Upper lobe of left lung (tissue), 6 donors: Measurements from ENCODE around the gene MADD. TPM values are rescaled to one million over a fixed set of nuclear protein-coding genes. Genes with fewer than 3 reads are reported as not detected.
A peak's percentile ranks its signal among the peaks of the same experiment; 100 is the strongest.

Experiments used
- ATAC-seq, 2 donors: fragments of 200-7000 bp; cut with Tn5 transposase; one replicate each; pipeline ENCODE4 v1.9.1; 2022; ENCODE audit warnings: mild to moderate bottlenecking in 2 of 2, moderate library complexity in 2 of 2; ENCODE audit not compliant: low FRiP score in 2 of 2
- DNase-seq, 2 donors: peaks; one replicate each; pipeline ENCODE4 v3.0.0-alpha.2; 2019 to 2020
- H3K27ac ChIP-seq, 4 donors: fragments of 200-600 bp; sonication (generic); one replicate each; pipeline ENCODE4 v1.5.1; 2016 to 2019
- H3K27me3 ChIP-seq, 4 donors: fragments of 200-600 bp; sonication (generic); one replicate each; pipeline ENCODE4 v1.5.1; 2017 to 2019
- H3K36me3 ChIP-seq, 4 donors: fragments of 200-600 bp; sonication (generic); one replicate each; pipeline ENCODE4 v1.5.1; 2016 to 2019
- H3K4me1 ChIP-seq, 4 donors: fragments of 200-600 bp; sonication (generic); one replicate each; pipeline ENCODE4 v1.5.1; 2018 to 2019
- H3K4me3 ChIP-seq, 4 donors: fragments of 200-600 bp; sonication (generic); one replicate each; pipeline ENCODE4 v1.5.1; 2017 to 2019; ENCODE audit warnings: mild to moderate bottlenecking in 2 of 4, moderate library complexity in 1 of 4
- H3K9me3 ChIP-seq, 4 donors: fragments of 200-600 bp; sonication (generic); one replicate each; pipeline ENCODE4 v1.5.1; 2018 to 2019
- EP300 ChIP-seq, 4 donors: sonication (generic); formaldehyde crosslinking; IDR thresholded peaks; one replicate each; pipeline ENCODE4 v1.5.1; 2017; ENCODE audit warnings: antibody characterized with exemption in 4 of 4, control low read depth in 2 of 4
- POLR2A ChIP-seq, 4 donors: fragments of 450-650 bp; IDR thresholded peaks; one replicate each; pipeline ENCODE4 v1.5.1; 2016 to 2017; ENCODE audit warnings: antibody characterized with exemption in 4 of 4, mild to moderate bottlenecking in 2 of 4
- POLR2AphosphoS5 ChIP-seq, 2 donors: sonication (generic); formaldehyde crosslinking; IDR thresholded peaks; one replicate each; pipeline ENCODE4 v1.5.1; 2017; ENCODE audit warnings: antibody characterized with exemption in 2 of 2
- WGBS, 2 donors: methylation state at CpG; one replicate each; pipeline ENCODE4 v1.1.5; 2017 to 2018; 5-methylcytosine and 5-hydroxymethylcytosine counted together
- total RNA-seq, 6 donors: library from RNA; depleted of rRNA in 4 of 6; stranded (reverse); fragments of >200 nt in 4 of 6; gene quantifications; one replicate each; pipeline versions ENCODE4 v1.1.0 to v1.2.1, GENCODE V29; 2016 to 2021
- TF ChIP-seq, protein P1 (sequence below), 6 experiments: fragments of 450-650 bp in 4 of 6; fragments of 200-600 bp in 2 of 6; sonication (generic) in 2 of 6; IDR thresholded peaks; one replicate each; pipeline ENCODE4 v1.5.1; 2016 to 2019; ENCODE audit warnings: antibody characterized with exemption in 6 of 6
- donor health status: DM: no; HTN: no; CAD: no; lungs with moderate emphysema.
- donor health status: DM: no; HTN: yes; CAD: no; lungs with severe emphysema.

MADD gene
- total RNA-seq, 6 donors from 2014 or later, result 39.6 to 129 (median 47.9) TPM

DNA sequence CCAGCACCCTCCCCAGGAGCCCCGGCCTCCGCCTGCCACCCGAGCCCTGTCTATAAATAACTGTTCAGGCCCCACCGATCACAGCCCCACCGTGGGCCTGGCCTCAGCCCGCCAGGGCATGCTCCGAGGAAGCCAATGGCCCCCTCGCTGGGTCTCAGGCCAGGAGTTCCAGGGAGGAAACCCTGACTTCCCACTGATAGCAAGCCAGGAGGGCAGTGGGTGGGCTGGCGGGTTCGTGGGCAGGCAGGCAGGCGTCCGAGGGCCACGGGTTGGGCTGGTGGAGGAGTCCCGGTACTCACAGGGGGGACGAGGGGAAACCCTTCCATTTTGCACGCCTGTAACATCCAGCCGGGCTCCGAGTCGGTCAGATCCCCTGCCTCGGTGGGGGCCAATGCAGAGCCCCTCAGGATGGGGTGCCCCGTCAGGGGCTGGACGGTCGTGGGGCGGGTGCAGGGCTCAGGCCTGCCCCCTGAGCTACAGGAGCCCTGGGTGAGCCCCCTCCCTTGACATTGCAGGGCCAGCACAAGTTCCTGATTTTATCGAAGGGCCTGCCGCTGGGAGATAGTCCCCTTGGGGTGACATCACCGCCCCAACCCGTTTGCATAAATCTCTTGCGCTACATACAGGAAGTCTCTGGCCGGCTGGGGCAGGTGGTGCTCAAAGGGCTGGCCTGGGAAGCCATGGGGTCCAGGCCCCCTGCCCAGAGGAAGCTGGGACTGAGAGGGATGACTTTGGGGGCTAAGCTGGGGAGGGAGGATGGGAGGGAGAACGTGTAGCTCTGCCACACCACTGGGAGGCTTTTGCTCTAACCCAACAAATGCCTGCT, 108.3 kb downstream of the MADD start, which contains the start of gene SPI1:
Gene SPI1 (minus strand): TSS at position 538 of the 826 bp plus-strand sequence. CDS start 194 bp downstream, at position 344.
- H3K4me1 ChIP-seq, result peaks cover 12 to 21% (median 13%) of the 10 kb centered on the region in 4 donors
- TF ChIP-seq POLR2A (IDR thresholded peaks at IDR 0.05), result peak in 2 of 4 donors; percentile 59 to 87
- TF ChIP-seq POLR2AphosphoS5 (IDR thresholded peaks at IDR 0.05), result peak; percentile 63 to 65
- no peak for TF ChIP-seq EP300 (IDR thresholded peaks at IDR 0.05)
- TF ChIP-seq, protein P1, sequence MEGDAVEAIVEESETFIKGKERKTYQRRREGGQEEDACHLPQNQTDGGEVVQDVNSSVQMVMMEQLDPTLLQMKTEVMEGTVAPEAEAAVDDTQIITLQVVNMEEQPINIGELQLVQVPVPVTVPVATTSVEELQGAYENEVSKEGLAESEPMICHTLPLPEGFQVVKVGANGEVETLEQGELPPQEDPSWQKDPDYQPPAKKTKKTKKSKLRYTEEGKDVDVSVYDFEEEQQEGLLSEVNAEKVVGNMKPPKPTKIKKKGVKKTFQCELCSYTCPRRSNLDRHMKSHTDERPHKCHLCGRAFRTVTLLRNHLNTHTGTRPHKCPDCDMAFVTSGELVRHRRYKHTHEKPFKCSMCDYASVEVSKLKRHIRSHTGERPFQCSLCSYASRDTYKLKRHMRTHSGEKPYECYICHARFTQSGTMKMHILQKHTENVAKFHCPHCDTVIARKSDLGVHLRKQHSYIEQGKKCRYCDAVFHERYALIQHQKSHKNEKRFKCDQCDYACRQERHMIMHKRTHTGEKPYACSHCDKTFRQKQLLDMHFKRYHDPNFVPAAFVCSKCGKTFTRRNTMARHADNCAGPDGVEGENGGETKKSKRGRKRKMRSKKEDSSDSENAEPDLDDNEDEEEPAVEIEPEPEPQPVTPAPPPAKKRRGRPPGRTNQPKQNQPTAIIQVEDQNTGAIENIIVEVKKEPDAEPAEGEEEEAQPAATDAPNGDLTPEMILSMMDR (IDR thresholded peaks at IDR 0.05), result no peak
- 48 to 62% methylated on average over 9 to 31 of the region's 31 CpGs for WGBS, 2 donors
- peak within 1 kb of the TSS in 3 of 4 donors; percentile 40 to 48 (median 45) for H3K4me3 ChIP-seq
- peak within 1 kb of the TSS; percentile 83 to 97 (median 89) for H3K27ac ChIP-seq
- ATAC-seq (peak; percentile 62 to 73), DNase-seq (peak; percentile 79 to 90)
- no peaks in the 10 kb centered on the region for H3K9me3 ChIP-seq
- no peaks in the 10 kb centered on the region for H3K36me3 ChIP-seq
- H3K27me3 ChIP-seq, result no peaks in the 10 kb centered on the region

DNA sequence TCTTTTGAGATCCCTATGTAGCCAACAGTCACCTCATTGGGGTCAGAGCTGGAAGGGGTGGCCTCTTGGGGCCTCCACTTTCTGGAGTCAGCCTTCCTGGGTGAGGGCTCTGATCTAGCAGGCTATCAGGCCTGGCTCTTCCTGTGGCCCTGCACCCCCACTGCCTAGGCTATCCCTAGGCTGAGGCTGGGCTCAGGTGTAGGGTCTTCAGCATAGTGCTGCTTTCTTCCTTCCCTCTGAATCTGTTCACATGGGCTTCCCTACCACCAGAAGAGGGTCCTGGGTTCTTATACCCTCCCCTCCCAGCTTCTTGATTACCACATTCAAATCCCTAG, 108.9 kb downstream of the MADD start:
- DNase-seq (no peak), ATAC-seq (no peak)
- H3K36me3 ChIP-seq, result no peaks in the 10 kb centered on the region
- H3K4me3 ChIP-seq, result peak overlapping the region in 1 of 4 donors; percentile 48
- no peaks in the 10 kb centered on the region for H3K9me3 ChIP-seq
- peak overlapping the region; percentile 83 to 97 (median 89) for H3K27ac ChIP-seq
- no peaks in the 10 kb centered on the region for H3K27me3 ChIP-seq
- peaks cover 10 to 17% (median 11%) of the 10 kb centered on the region in 4 donors for H3K4me1 ChIP-seq
- TF ChIP-seq, protein P1 (IDR thresholded peaks at IDR 0.05), result no peak
- TF ChIP-seq POLR2A (IDR thresholded peaks at IDR 0.05), result no peak
- TF ChIP-seq EP300 (IDR thresholded peaks at IDR 0.05), result no peak
- TF ChIP-seq POLR2AphosphoS5 (IDR thresholded peaks at IDR 0.05), result no peak

DNA sequence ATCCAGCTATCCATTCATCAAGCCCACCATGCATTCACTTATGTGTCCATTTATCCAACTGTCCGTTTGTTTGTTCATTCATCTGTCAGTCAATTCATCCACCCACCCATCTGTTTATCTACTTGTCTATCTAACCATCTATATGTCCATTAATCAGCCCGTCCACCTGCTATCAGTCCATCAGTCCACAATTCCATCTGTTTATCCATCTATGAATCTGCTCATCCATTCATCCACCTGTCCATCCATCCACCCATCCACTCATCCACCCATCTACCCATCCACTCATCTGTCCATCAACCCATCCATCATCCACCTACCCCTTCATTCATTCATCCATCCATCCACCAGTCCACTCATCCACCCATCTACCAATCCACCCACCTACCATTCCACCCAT, 109.4 kb downstream of the MADD start:
- Histone ChIP-seq H3K27me3 (no peaks in the 10 kb centered on the region), H3K4me1 (peaks cover 6 to 12% (median 7%) of the 10 kb centered on the region in 4 donors), H3K36me3 (no peaks in the 10 kb centered on the region), H3K27ac (peak overlapping the region in 2 of 4 donors; percentile 93 to 97), H3K4me3 (no peak overlapping the region), H3K9me3 (no peaks in the 10 kb centered on the region)
- WGBS, 2 donors, result 76 to 84% methylated on average over 2 of the region's 2 CpGs
- ATAC-seq (no peak), DNase-seq (no peak)
- TF ChIP-seq POLR2A (IDR thresholded peaks at IDR 0.05), result no peak
- no peak for TF ChIP-seq EP300 (IDR thresholded peaks at IDR 0.05)
- no peak for TF ChIP-seq POLR2AphosphoS5 (IDR thresholded peaks at IDR 0.05)
- TF ChIP-seq, protein P1 (IDR thresholded peaks at IDR 0.05), result no peak

Other genes with a start within 250 kb of the MADD start
- gene ARFGAP2, start 93.3 kb upstream of the MADD start, total RNA-seq, result 100 to 1,000 TPM in 4 of 6 donors, 10 to 100 TPM in 2; 93.6 to 257 (median 110) TPM
- 10 to 100 TPM; 26.8 to 97.4 (median 52.8) TPM for gene PACSIN3, start 83.7 kb upstream of the MADD start, total RNA-seq
- gene DDB2, start 55.2 kb upstream of the MADD start, total RNA-seq, result 100 to 1,000 TPM in 1 of 6 donors, 10 to 100 TPM in 5; 18.2 to 107 (median 47.1) TPM
- gene ACP2, start 21.3 kb upstream of the MADD start, total RNA-seq, result 10 to 100 TPM; 37.0 to 78.6 (median 46.5) TPM
- 100 to 1,000 TPM in 2 of 6 donors, 10 to 100 TPM in 4; 37.3 to 367 (median 49.2) TPM for gene NR1H3, start 12.1 kb upstream of the MADD start, total RNA-seq
- 1 to 10 TPM in 3 of 6 donors, under 1 TPM in 2, not detected in 1; 0.61 to 1.8 (median 1.0) TPM for gene MYBPC3, start 82.6 kb downstream of the MADD start, total RNA-seq
- 100 to 1,000 TPM in 5 of 6 donors, 10 to 100 TPM in 1; 52.8 to 275 (median 179) TPM for gene SPI1, start 108.4 kb downstream of the MADD start, total RNA-seq
- 10 to 100 TPM; 47.9 to 98.8 (median 62.8) TPM for gene SLC39A13, start 138.5 kb downstream of the MADD start, total RNA-seq
- 100 to 1,000 TPM in 3 of 6 donors, 10 to 100 TPM in 3; 70.1 to 116 (median 99.8) TPM for gene PSMC3, start 156.3 kb downstream of the MADD start, total RNA-seq
- gene RAPSN, start 179.0 kb downstream of the MADD start, total RNA-seq, result 1 to 10 TPM in 2 of 6 donors, under 1 TPM in 1, not detected in 3; 0.30 to 1.1 (median 1.0) TPM